Suprapubic skin (tissue), 4 donors: ENCODE data around the gene COLGALT1. TPM values are rescaled to one million over a fixed set of nuclear protein-coding genes. Genes with fewer than 3 reads are reported as not detected.

Experiments
- DNase-seq, 2 donors: peaks; one replicate each; pipeline ENCODE4 v3.0.0-alpha.2; 2019; ENCODE audit warnings: low spot score in 2 of 2
- H3K27ac ChIP-seq: fragments of 200-600 bp; sonication (generic); one replicate; pipeline ENCODE4 v1.5.1; 2019
- H3K27me3 ChIP-seq: fragments of 200-600 bp; sonication (generic); one replicate; pipeline ENCODE4 v1.5.1; 2019
- H3K36me3 ChIP-seq: fragments of 200-600 bp; sonication (generic); one replicate; pipeline ENCODE4 v1.5.1; 2019
- H3K4me1 ChIP-seq: fragments of 200-600 bp; sonication (generic); one replicate; pipeline ENCODE4 v1.5.1; 2019
- H3K4me3 ChIP-seq: fragments of 200-600 bp; sonication (generic); one replicate; pipeline ENCODE4 v1.5.1; 2019; ENCODE audit warnings: mild to moderate bottlenecking
- H3K9me3 ChIP-seq: fragments of 200-600 bp; sonication (generic); one replicate; pipeline ENCODE4 v1.5.1; 2019
- EP300 ChIP-seq: sonication (generic); formaldehyde crosslinking; IDR thresholded peaks from one replicate; pipeline ENCODE4 v1.6.1; 2017; ENCODE audit warnings: antibody characterized with exemption
- POLR2A ChIP-seq, 2 donors: fragments of 450-650 bp; IDR thresholded peaks; one replicate each; pipeline ENCODE4 v1.6.1; 2017; ENCODE audit warnings: antibody characterized with exemption in 2 of 2, mild to moderate bottlenecking in 2 of 2, moderate library complexity in 2 of 2
- POLR2AphosphoS5 ChIP-seq, 3 donors: sonication (generic); formaldehyde crosslinking; IDR thresholded peaks; one replicate each; pipeline ENCODE4 v1.6.1; 2017; ENCODE audit warnings: antibody characterized with exemption in 3 of 3
- WGBS: methylation state at CpG from one replicate; pipeline ENCODE4 v1.1.5; 2018; 5-methylcytosine and 5-hydroxymethylcytosine counted together
- total RNA-seq, 4 donors: library from RNA; depleted of rRNA; stranded (reverse); fragments of >200 nt; gene quantifications; one replicate each; pipeline ENCODE4 v1.1.0, GENCODE V29; 2016
- TF ChIP-seq, protein P1 (sequence below), 2 donors: fragments of 200-600 bp in 1 of 2; fragments of 450-650 bp in 1 of 2; sonication (generic) in 1 of 2; IDR thresholded peaks; one replicate each; pipeline ENCODE4 v1.5.1; 2016 to 2019; ENCODE audit warnings: antibody characterized with exemption in 2 of 2, mild to moderate bottlenecking in 1 of 2, moderate library complexity in 1 of 2

COLGALT1 gene
- total RNA-seq, 4 donors from 2014 or later: 52.4 to 83.8 (median 60.7) TPM

DNA sequence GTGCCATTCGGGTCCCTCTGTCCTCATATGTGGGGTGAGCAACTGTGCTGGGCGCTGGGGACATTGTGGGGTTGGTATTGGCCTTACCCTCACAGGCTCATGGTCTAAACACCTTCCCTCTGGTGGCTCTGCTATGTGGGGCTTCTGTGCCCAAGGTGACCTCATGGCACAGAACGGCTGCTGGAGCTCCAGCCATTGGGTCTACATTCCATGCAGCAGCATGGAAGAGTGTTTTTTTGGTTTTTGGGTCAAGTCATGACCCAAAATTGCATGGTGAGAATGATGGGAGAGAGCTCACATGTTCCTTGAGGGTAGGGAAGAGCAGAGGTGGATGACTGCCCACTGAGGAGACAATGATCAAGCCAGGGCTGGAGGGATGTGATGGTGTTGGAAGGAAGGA lies 26.8 kb upstream of the COLGALT1 start:
- TF ChIP-seq, protein P1, sequence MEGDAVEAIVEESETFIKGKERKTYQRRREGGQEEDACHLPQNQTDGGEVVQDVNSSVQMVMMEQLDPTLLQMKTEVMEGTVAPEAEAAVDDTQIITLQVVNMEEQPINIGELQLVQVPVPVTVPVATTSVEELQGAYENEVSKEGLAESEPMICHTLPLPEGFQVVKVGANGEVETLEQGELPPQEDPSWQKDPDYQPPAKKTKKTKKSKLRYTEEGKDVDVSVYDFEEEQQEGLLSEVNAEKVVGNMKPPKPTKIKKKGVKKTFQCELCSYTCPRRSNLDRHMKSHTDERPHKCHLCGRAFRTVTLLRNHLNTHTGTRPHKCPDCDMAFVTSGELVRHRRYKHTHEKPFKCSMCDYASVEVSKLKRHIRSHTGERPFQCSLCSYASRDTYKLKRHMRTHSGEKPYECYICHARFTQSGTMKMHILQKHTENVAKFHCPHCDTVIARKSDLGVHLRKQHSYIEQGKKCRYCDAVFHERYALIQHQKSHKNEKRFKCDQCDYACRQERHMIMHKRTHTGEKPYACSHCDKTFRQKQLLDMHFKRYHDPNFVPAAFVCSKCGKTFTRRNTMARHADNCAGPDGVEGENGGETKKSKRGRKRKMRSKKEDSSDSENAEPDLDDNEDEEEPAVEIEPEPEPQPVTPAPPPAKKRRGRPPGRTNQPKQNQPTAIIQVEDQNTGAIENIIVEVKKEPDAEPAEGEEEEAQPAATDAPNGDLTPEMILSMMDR (IDR thresholded peaks at IDR 0.05): no peak
- TF ChIP-seq EP300 (no peak), POLR2AphosphoS5 (IDR thresholded peaks at IDR 0.05) (no peak), POLR2A (IDR thresholded peaks at IDR 0.05) (no peak)
- Histone ChIP-seq H3K27me3 (peaks cover 11% of the 10 kb centered on the region), H3K9me3 (no peaks in the 10 kb centered on the region), H3K4me3 (no peak overlapping the region), H3K27ac (no peak overlapping the region), H3K36me3 (no peaks in the 10 kb centered on the region), H3K4me1 (peaks cover under 1% of the 10 kb centered on the region)
- no peak for DNase-seq
- WGBS: 100% methylated on average over 3 of the region's 3 CpGs

DNA sequence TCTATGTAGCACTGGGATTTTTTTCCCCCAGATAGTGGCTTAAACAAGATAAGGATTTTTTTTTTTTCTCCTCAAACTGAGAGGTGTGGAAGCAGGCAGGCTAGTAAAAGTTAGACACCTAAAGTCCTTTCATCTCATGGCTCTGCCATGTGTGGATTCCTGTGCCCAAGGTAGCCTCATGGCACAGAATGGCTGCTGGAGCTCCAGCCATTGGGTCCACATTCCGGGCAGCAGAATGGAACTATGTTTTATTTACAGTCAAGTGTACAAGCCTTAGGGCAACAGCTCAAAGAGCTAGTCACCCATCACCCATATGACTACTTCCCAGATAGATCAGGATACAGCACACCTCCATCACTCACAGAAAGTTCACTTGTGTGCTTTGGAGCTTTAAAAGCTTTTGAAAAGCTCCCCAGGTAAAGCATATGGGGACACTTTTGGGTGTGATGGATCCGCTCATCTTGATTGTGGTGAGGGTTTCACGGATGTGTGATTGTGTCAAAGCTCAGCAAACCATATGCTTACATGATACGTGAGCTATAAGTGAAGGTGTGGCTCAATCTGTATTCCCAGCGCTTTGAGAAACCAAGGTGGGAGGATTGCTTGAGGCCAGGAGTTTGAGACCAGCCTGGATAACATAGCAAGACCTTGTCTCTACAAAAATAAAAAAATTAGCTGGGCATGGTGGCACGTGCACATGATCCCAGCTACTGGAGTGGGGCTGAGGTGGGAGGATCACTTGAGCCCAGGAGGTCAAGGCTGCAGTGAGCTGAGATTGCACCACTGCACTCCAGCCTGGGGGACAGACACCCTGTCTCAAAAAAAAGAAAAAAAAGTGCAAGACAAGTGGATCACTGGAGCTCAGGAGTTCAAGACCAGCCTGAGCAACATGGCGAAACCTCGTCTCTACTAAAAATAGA lies 25.9 kb upstream of the COLGALT1 start:
- Histone ChIP-seq H3K9me3 (no peaks in the 10 kb centered on the region), H3K4me1 (no peaks in the 10 kb centered on the region), H3K36me3 (no peaks in the 10 kb centered on the region), H3K4me3 (no peak overlapping the region), H3K27me3 (peaks cover 11% of the 10 kb centered on the region), H3K27ac (no peak overlapping the region)
- WGBS: 74% methylated on average over 8 of the region's 8 CpGs
- TF ChIP-seq, protein P1 (IDR thresholded peaks at IDR 0.05): no peak
- no peak for TF ChIP-seq POLR2AphosphoS5 (IDR thresholded peaks at IDR 0.05)
- no peak for TF ChIP-seq POLR2A (IDR thresholded peaks at IDR 0.05)
- TF ChIP-seq EP300: no peak
- DNase-seq: no peak

DNA sequence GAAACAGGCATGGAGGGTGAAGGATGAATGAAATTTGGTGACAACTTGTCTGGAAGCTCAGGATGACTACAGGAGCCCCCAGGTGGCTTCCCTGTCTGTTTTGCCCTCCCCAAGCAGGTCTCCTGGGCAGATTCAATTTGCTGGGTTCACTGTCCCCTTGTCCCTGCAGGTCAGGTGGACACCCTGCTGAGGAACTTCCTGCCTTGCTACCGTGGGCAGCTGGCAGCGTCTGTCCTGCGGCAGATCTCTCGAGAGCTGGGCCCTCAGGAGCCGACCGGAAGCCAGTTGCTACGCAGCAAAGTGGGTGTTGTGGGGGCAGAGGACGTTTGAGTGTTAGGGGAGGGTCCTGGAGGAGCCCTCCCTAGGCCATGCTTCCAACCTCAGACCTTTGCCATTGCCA lies 24.9 kb upstream of the COLGALT1 start:
- no peaks in the 10 kb centered on the region for H3K9me3 ChIP-seq
- no peak overlapping the region for H3K27ac ChIP-seq
- no peak for DNase-seq
- TF ChIP-seq POLR2AphosphoS5 (IDR thresholded peaks at IDR 0.05) (no peak), EP300 (no peak), POLR2A (IDR thresholded peaks at IDR 0.05) (no peak)
- TF ChIP-seq, protein P1 (IDR thresholded peaks at IDR 0.05): no peak
- 100% methylated on average over 1 of the region's 8 CpGs for WGBS
- no peaks in the 10 kb centered on the region for H3K4me1 ChIP-seq
- H3K27me3 ChIP-seq: peaks cover 11% of the 10 kb centered on the region
- no peaks in the 10 kb centered on the region for H3K36me3 ChIP-seq
- no peak overlapping the region for H3K4me3 ChIP-seq

DNA sequence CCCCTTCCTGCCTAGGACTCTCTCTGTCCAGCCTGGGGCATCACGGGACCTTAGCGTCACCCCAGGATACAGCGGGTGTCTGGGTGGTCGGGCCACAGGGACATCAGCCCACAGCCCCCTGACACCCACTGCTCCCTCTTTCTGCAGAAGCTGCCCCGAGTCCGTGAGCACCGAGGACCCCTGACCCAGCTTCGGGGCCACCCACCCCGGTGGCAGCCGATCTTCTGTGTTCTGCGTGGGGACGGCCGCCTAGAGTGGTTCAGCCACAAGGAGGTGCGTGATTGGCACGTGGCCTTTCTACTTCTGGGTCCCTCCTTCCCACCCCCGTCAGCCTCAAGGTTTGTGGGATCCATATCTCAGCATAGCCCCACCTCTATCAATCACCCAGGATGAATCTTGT lies 23.3 kb upstream of the COLGALT1 start:
- Histone ChIP-seq H3K27me3 (peaks cover 5% of the 10 kb centered on the region), H3K9me3 (no peaks in the 10 kb centered on the region), H3K4me1 (no peaks in the 10 kb centered on the region), H3K27ac (no peak overlapping the region), H3K36me3 (no peaks in the 10 kb centered on the region), H3K4me3 (no peak overlapping the region)
- TF ChIP-seq, protein P1 (IDR thresholded peaks at IDR 0.05): no peak
- TF ChIP-seq POLR2A (IDR thresholded peaks at IDR 0.05): no peak
- TF ChIP-seq POLR2AphosphoS5 (IDR thresholded peaks at IDR 0.05): no peak
- TF ChIP-seq EP300: no peak
- 73% methylated on average over 12 of the region's 16 CpGs for WGBS
- no peak for DNase-seq

DNA sequence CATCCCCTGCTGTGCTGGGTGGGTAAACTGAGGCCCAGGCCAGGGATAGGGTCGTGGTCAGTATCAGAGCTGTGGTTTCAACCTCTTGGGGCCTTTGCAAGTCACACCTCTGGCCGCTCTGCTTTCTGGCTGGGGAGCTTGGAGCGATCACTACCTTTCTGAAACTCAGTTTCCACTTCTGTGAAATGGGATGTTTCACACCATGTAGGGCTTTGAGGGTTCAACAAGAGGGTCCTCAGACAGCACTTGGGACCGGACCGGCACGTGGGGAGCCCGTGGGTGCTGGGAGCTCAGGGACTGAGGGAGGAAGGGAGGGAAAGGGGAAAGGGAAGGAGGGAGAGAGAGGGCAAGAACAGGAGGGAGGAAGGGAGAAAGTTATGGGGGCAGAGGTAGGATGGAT lies 22.9 kb upstream of the COLGALT1 start:
- Histone ChIP-seq H3K36me3 (no peaks in the 10 kb centered on the region), H3K9me3 (no peaks in the 10 kb centered on the region), H3K27me3 (peaks cover 5% of the 10 kb centered on the region), H3K4me1 (no peaks in the 10 kb centered on the region), H3K27ac (no peak overlapping the region), H3K4me3 (no peak overlapping the region)
- 59% methylated on average over 7 of the region's 7 CpGs for WGBS
- DNase-seq: no peak
- TF ChIP-seq POLR2AphosphoS5 (IDR thresholded peaks at IDR 0.05): no peak
- TF ChIP-seq, protein P1 (IDR thresholded peaks at IDR 0.05): no peak
- TF ChIP-seq POLR2A (IDR thresholded peaks at IDR 0.05): no peak
- no peak for TF ChIP-seq EP300
